ENCODE data around the gene DSTYK.

- TF ChIP-seq, protein P1, sequence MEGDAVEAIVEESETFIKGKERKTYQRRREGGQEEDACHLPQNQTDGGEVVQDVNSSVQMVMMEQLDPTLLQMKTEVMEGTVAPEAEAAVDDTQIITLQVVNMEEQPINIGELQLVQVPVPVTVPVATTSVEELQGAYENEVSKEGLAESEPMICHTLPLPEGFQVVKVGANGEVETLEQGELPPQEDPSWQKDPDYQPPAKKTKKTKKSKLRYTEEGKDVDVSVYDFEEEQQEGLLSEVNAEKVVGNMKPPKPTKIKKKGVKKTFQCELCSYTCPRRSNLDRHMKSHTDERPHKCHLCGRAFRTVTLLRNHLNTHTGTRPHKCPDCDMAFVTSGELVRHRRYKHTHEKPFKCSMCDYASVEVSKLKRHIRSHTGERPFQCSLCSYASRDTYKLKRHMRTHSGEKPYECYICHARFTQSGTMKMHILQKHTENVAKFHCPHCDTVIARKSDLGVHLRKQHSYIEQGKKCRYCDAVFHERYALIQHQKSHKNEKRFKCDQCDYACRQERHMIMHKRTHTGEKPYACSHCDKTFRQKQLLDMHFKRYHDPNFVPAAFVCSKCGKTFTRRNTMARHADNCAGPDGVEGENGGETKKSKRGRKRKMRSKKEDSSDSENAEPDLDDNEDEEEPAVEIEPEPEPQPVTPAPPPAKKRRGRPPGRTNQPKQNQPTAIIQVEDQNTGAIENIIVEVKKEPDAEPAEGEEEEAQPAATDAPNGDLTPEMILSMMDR (conservative IDR thresholded peaks at IDR 0.05; ENCODE audit: low read depth, low read length): no peak
- TF ChIP-seq EZH2 (IDR thresholded peaks at IDR 0.05; ENCODE audit: low read length, unreplicated experiment): no peak
- no peak for TF ChIP-seq EZH2phosphoT487 (IDR thresholded peaks at IDR 0.05; ENCODE audit: borderline replicate concordance, low read length)
Measured at GRCh38 chr1:205216588-205216987, 5.1 kb upstream of the DSTYK start.

Data from PC-3 (cell line).